SK-N-SH (cell line): ENCODE data around the gene ATP2B2. TPM values are rescaled to one million over a fixed set of nuclear protein-coding genes. Genes with fewer than 3 reads are reported as not detected.

Experiments used
- CTCF ChIA-PET: fragments of 300-600, 350-600 bp; formaldehyde crosslinking; extraction: SDS; loops from one replicate; lab custom pipeline; 2021; lab: Yijun Ruan, JAX
- POLR2A ChIA-PET: fragments of 350-600 bp; sonication (Branson Sonifier 250); formaldehyde crosslinking; extraction: SDS; loops from one replicate; lab custom pipeline; 2020; ENCODE audit warnings: antibody characterized with exemption, inconsistent platforms; lab: Yijun Ruan, JAX
- DNase-seq: peaks from one replicate; pipeline ENCODE4 v3.0.0; 2012
- H2AFZ ChIP-seq: fragments of 200-600 bp; sonication (generic); 2 replicates; pipeline ENCODE4 v1.8.1; 2016; ENCODE audit warnings: antibody characterized with exemption, mild to moderate bottlenecking, low read depth
- H3F3A ChIP-seq: fragments of 200-600 bp; sonication (generic); replicated peaks from 2 replicates; pipeline ENCODE3; 2016; ENCODE audit warnings: antibody characterized with exemption, mild to moderate bottlenecking; ENCODE audit not compliant: insufficient read depth
- H3K27ac ChIP-seq, 2 experiments: fragments of 200-500 bp in 1 of 2; fragments of 200-600 bp in 1 of 2; sonication (Bioruptor generic) in 1 of 2; sonication (generic), shearing (Covaris generic) in 1 of 2; 2 replicates each; pipeline versions ENCODE4 v1.5.1 to v1.6.1; 2014 to 2016; ENCODE audit warnings: low read depth in 2 of 2, inconsistent platforms in 1 of 2, low read length in 1 of 2, mild to moderate bottlenecking in 1 of 2, mixed read lengths in 1 of 2
- H3K27me3 ChIP-seq: fragments of 200-600 bp; sonication (generic), shearing (Covaris generic); 2 replicates; pipeline ENCODE4 v1.6.1; 2016; ENCODE audit warnings: mixed run types; ENCODE audit not compliant: insufficient read depth
- H3K36me3 ChIP-seq, 2 experiments: fragments of 200-500 bp in 1 of 2; fragments of 200-600 bp in 1 of 2; sonication (Bioruptor generic) in 1 of 2; sonication (generic) in 1 of 2; replicated peaks in 1 of 2; 2 replicates each; pipeline versions ENCODE3 to v1.5.1; 2014 to 2016; ENCODE audit warnings: low read length in 1 of 2, mild to moderate bottlenecking in 1 of 2; ENCODE audit not compliant: insufficient read depth in 2 of 2, control insufficient read depth in 1 of 2
- H3K4me1 ChIP-seq, 2 experiments: fragments of 200-500 bp in 1 of 2; fragments of 200-600 bp in 1 of 2; sonication (Bioruptor generic) in 1 of 2; sonication (generic), shearing (Covaris generic) in 1 of 2; 2 replicates each; pipeline versions ENCODE4 v1.5.1 to v1.6.1; 2014 to 2016; ENCODE audit warnings: low read depth in 1 of 2, low read length in 1 of 2, mixed run types in 1 of 2; ENCODE audit not compliant: insufficient read depth in 2 of 2, control insufficient read depth in 1 of 2
- H3K4me2 ChIP-seq: fragments of 200-600 bp; sonication (generic), shearing (Covaris generic); 2 replicates; pipeline ENCODE4 v1.6.1; 2017; ENCODE audit warnings: mixed run types
- H3K4me3 ChIP-seq, 2 experiments: fragments of 200-500 bp in 1 of 2; fragments of 200-600 bp in 1 of 2; sonication (Bioruptor generic) in 1 of 2; sonication (generic), shearing (Covaris generic) in 1 of 2; 2 replicates each; pipeline versions ENCODE4 v1.5.1 to v1.8.1; 2014 to 2016; ENCODE audit warnings: low read depth in 2 of 2, inconsistent platforms in 1 of 2, low read length in 1 of 2, mild to moderate bottlenecking in 1 of 2, mixed read lengths in 1 of 2, moderate library complexity in 1 of 2
- H3K79me2 ChIP-seq: fragments of 200-600 bp; sonication (generic); 2 replicates; pipeline ENCODE4 v1.8.1; 2017; ENCODE audit warnings: mild to moderate bottlenecking; ENCODE audit not compliant: insufficient read depth
- H3K9ac ChIP-seq: fragments of 200-600 bp; sonication (generic); 2 replicates; pipeline ENCODE4 v1.6.1; 2017; ENCODE audit warnings: mixed run types
- H3K9me2 ChIP-seq: fragments of 200-600 bp; sonication (generic); 2 replicates; pipeline ENCODE4 v1.6.1; 2017; ENCODE audit warnings: mixed run types
- H3K9me3 ChIP-seq: fragments of 200-600 bp; sonication (generic); 2 replicates; pipeline ENCODE4 v1.6.1; 2017; ENCODE audit warnings: mixed run types, mild to moderate bottlenecking, moderate library complexity
- H4K20me1 ChIP-seq: fragments of 200-600 bp; sonication (generic); 2 replicates; pipeline ENCODE4 v1.6.1; 2017; ENCODE audit warnings: mild to moderate bottlenecking, mixed run types; ENCODE audit not compliant: insufficient read depth
- CHD2 ChIP-seq: fragments of 150-350 bp; IDR thresholded peaks from 2 replicates; pipeline ENCODE4 v1.6.1; 2018; ENCODE audit warnings: low read length; ENCODE audit not compliant: partially characterized antibody
- EP300 ChIP-seq, 2 experiments: IDR thresholded peaks; 2 replicates each; pipeline versions ENCODE4 v1.4.0 to v1.6.1; 2012; ENCODE audit warnings: borderline replicate concordance in 1 of 2, low read depth in 1 of 2, low read length in 1 of 2
- JUND ChIP-seq: IDR thresholded peaks from 2 replicates; pipeline ENCODE4 v1.4.0; 2012
- MEF2A ChIP-seq: IDR thresholded peaks from 2 replicates; pipeline ENCODE4 v1.4.0; 2012; ENCODE audit warnings: low read depth, borderline replicate concordance
- NFIC ChIP-seq: IDR thresholded peaks from 2 replicates; pipeline ENCODE4 v1.4.0; 2012; ENCODE audit warnings: borderline replicate concordance
- RAD21 ChIP-seq: IDR thresholded peaks from 2 replicates; pipeline ENCODE4 v1.6.1; 2012; ENCODE audit warnings: mild to moderate bottlenecking, low read length
- RXRA ChIP-seq: IDR thresholded peaks from 2 replicates; pipeline ENCODE4 v1.4.0; 2012; ENCODE audit warnings: low read depth, mild to moderate bottlenecking, borderline replicate concordance
- SIN3A ChIP-seq: IDR thresholded peaks from 2 replicates; pipeline ENCODE4 v1.6.1; 2012; ENCODE audit warnings: low read depth, mild to moderate bottlenecking, low read length, moderate library complexity, borderline replicate concordance
- SMC3 ChIP-seq: IDR thresholded peaks from 2 replicates; pipeline ENCODE4 v1.6.1; 2012; ENCODE audit warnings: low read depth, low read length, improper control_type of control experiment
- TCF12 ChIP-seq: IDR thresholded peaks from 2 replicates; pipeline ENCODE4 v1.4.0; 2012
- YY1 ChIP-seq: IDR thresholded peaks from 2 replicates; pipeline ENCODE4 v1.4.0; 2012; ENCODE audit warnings: low read depth, mild to moderate bottlenecking
- WGBS: methylation state at CpG from one replicate; pipeline ENCODE4 v1.1.6; 2017; ENCODE audit warnings: low lambda C conversion rate; 5-methylcytosine and 5-hydroxymethylcytosine counted together
- polyA plus RNA-seq, 3 experiments: library from polyadenylated mRNA; depleted of rRNA; stranded (reverse); fragments of >200 nt; gene quantifications; 2 replicates each; pipeline ENCODE4 v1.2.3, GENCODE V29; 2012
- TF ChIP-seq, protein P1 (sequence below): fragments of 150-350 bp; IDR thresholded peaks from 2 replicates; pipeline ENCODE4 v1.6.1; 2017; ENCODE audit warnings: antibody characterized with exemption, low read length, low read depth, borderline replicate concordance
- TF ChIP-seq, protein P2 (sequence below): IDR thresholded peaks from 2 replicates; pipeline ENCODE4; 2012
- TF ChIP-seq, protein P3 (sequence below): fragments of 200-600 bp; sonication (generic); IDR thresholded peaks from 2 replicates; pipeline ENCODE4 v1.6.1; 2017; ENCODE audit warnings: antibody characterized with exemption, mild to moderate bottlenecking, moderate library complexity
- TF ChIP-seq, protein P4 (sequence below): IDR thresholded peaks from 2 replicates; pipeline ENCODE4 v1.4.0; 2012; ENCODE audit warnings: low read depth, borderline replicate concordance

The ATP2B2 gene
- polyA plus RNA-seq, 1 of the 3 experiments (the other 2 are of a cell fraction): 0.15 TPM

GRCh38 chr3:10406414-10406813, 99.0 kb downstream of the ATP2B2 start:
- Histone ChIP-seq H3K36me3 (no peaks in the 10 kb centered on the region), H2AFZ (no peak overlapping the region), H3K4me1 (no peaks in the 10 kb centered on the region), H4K20me1 (no peaks in the 10 kb centered on the region), H3K27ac (no peak overlapping the region), H3K79me2 (no peaks in the 10 kb centered on the region), H3K4me3 (no peak overlapping the region), H3K9me3 (no peaks in the 10 kb centered on the region), H3K4me2 (no peak overlapping the region), H3F3A (no peaks in the 10 kb centered on the region), H3K27me3 (peaks cover 4% of the 10 kb centered on the region; the same call in 1 of the 2 replicates), H3K9me2 (no peaks in the 10 kb centered on the region), H3K9ac (no peak overlapping the region)
- ChIA-PET CTCF (interaction anchor here (1.3 to 3.1 kb wide), 2 partner anchors 10 to 11 kb away, joined by 4 to 14 read pairs; no protein-coding TSS in a partner anchor), POLR2A (no interaction called here)
- no peak for DNase-seq
- TF ChIP-seq RAD21 (no peak), RXRA (no peak), TCF12 (no peak), MEF2A (no peak), JUND (no peak), NFIC (no peak), SMC3 (no peak), YY1 (no peak), EP300 (IDR thresholded peaks at IDR 0.05; ENCODE audit: borderline replicate concordance in 1 of 2, low read depth in 1 of 2, low read length in 1 of 2) (no peak), CHD2 (no peak), SIN3A (no peak)
- TF ChIP-seq, protein P1, sequence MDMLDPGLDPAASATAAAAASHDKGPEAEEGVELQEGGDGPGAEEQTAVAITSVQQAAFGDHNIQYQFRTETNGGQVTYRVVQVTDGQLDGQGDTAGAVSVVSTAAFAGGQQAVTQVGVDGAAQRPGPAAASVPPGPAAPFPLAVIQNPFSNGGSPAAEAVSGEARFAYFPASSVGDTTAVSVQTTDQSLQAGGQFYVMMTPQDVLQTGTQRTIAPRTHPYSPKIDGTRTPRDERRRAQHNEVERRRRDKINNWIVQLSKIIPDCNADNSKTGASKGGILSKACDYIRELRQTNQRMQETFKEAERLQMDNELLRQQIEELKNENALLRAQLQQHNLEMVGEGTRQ: no peak
- TF ChIP-seq, protein P2, sequence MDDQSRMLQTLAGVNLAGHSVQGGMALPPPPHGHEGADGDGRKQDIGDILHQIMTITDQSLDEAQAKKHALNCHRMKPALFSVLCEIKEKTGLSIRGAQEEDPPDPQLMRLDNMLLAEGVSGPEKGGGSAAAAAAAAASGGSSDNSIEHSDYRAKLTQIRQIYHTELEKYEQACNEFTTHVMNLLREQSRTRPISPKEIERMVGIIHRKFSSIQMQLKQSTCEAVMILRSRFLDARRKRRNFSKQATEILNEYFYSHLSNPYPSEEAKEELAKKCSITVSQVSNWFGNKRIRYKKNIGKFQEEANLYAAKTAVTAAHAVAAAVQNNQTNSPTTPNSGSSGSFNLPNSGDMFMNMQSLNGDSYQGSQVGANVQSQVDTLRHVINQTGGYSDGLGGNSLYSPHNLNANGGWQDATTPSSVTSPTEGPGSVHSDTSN: no peak
- TF ChIP-seq, protein P3, sequence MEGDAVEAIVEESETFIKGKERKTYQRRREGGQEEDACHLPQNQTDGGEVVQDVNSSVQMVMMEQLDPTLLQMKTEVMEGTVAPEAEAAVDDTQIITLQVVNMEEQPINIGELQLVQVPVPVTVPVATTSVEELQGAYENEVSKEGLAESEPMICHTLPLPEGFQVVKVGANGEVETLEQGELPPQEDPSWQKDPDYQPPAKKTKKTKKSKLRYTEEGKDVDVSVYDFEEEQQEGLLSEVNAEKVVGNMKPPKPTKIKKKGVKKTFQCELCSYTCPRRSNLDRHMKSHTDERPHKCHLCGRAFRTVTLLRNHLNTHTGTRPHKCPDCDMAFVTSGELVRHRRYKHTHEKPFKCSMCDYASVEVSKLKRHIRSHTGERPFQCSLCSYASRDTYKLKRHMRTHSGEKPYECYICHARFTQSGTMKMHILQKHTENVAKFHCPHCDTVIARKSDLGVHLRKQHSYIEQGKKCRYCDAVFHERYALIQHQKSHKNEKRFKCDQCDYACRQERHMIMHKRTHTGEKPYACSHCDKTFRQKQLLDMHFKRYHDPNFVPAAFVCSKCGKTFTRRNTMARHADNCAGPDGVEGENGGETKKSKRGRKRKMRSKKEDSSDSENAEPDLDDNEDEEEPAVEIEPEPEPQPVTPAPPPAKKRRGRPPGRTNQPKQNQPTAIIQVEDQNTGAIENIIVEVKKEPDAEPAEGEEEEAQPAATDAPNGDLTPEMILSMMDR: no peak
- TF ChIP-seq, protein P4, sequence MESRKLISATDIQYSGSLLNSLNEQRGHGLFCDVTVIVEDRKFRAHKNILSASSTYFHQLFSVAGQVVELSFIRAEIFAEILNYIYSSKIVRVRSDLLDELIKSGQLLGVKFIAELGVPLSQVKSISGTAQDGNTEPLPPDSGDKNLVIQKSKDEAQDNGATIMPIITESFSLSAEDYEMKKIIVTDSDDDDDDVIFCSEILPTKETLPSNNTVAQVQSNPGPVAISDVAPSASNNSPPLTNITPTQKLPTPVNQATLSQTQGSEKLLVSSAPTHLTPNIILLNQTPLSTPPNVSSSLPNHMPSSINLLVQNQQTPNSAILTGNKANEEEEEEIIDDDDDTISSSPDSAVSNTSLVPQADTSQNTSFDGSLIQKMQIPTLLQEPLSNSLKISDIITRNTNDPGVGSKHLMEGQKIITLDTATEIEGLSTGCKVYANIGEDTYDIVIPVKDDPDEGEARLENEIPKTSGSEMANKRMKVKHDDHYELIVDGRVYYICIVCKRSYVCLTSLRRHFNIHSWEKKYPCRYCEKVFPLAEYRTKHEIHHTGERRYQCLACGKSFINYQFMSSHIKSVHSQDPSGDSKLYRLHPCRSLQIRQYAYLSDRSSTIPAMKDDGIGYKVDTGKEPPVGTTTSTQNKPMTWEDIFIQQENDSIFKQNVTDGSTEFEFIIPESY: no peak
- 62% methylated on average over 6 of the region's 6 CpGs for WGBS
